GM12891 (cell line): ENCODE data around the gene STYXL2.

Experiments
- PAX5 ChIP-seq: IDR thresholded peaks from 2 replicates; pipeline ENCODE4 v1.6.1; 2011; ENCODE audit warnings: low read length, moderate library complexity, mild to moderate bottlenecking; ENCODE audit not compliant: insufficient read depth, severe bottlenecking
- POLR2A ChIP-seq: IDR thresholded peaks from 2 replicates; pipeline ENCODE4 v1.6.1; 2011; ENCODE audit warnings: low read depth, low read length, control low read depth
- POLR2AphosphoS5 ChIP-seq: IDR thresholded peaks from 2 replicates; pipeline ENCODE4 v1.6.1; 2011; ENCODE audit warnings: low read depth, low read length, control low read depth
- POU2F2 ChIP-seq: IDR thresholded peaks from 2 replicates; pipeline ENCODE4 v1.6.1; 2011; ENCODE audit warnings: low read depth, mild to moderate bottlenecking, control low read depth, low read length, moderate library complexity
- SPI1 ChIP-seq: IDR thresholded peaks from 2 replicates; pipeline ENCODE4 v1.6.1; 2011; ENCODE audit warnings: low read depth, low read length, control low read depth

DNA sequence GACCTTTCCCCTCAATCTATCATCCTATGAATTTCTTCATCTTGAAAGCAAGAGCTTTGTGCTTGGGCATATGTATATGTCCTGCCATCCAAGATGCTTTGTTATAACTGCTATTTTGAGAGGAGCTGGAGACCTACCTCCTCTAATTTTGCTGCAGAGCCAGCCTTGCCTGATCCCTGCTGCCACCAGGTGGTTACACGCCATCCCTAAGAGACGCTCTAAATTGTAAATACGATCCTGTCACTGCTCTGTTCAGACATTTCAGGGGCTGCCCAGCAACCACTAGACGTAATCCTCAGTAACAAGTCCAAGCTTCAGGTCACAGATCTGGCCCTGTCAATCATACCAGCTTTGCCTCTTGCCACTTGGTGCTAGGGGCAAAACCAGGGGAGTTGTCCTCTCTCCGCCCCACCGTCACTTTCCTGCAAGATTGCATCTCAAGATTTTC is 36.6 kb upstream of the STYXL2 start:
- TF ChIP-seq POLR2A (no peak), SPI1 (no peak), POLR2AphosphoS5 (no peak), POU2F2 (no peak), PAX5 (no peak)
